Esophagus muscularis mucosa (tissue), 4 donors: ENCODE data around the gene ABO. TPM values are rescaled to one million over a fixed set of nuclear protein-coding genes. Genes with fewer than 3 reads are reported as not detected.
"Not testable (repeated sequence)": the region's sequence is repeated elsewhere in the genome, so short reads cannot be mapped to it uniquely, and the experiment has no call there.

Experiments
- DNase-seq: peaks from one replicate; pipeline ENCODE4 v3.0.0-alpha.2; 2017; ENCODE audit errors: extremely low spot score
- H3K27ac ChIP-seq, 4 donors: fragments of 200-600 bp; sonication (generic); replicated peaks in 1 of 4; 1 replicate in 3 of 4; 2 replicates in 1 of 4; pipeline ENCODE4 v1.5.1; 2016 to 2019; ENCODE audit warnings: mild to moderate bottlenecking in 1 of 4
- H3K27me3 ChIP-seq, 4 donors: fragments of 200-600 bp; sonication (generic); one replicate each; pipeline versions ENCODE4 v1.5.1 to v1.6.0; 2016 to 2019
- H3K36me3 ChIP-seq, 4 donors: fragments of 200-600 bp; sonication (generic); one replicate each; pipeline ENCODE4 v1.5.1; 2016 to 2019
- H3K4me1 ChIP-seq, 4 donors: fragments of 200-600 bp; sonication (generic); one replicate each; pipeline ENCODE4 v1.5.1; 2016 to 2019
- H3K4me3 ChIP-seq, 4 donors: fragments of 200-600 bp; sonication (generic); 1 replicate in 2 of 4; 2 replicates in 2 of 4; pipeline ENCODE4 v1.5.1; 2016 to 2019; ENCODE audit warnings: mild to moderate bottlenecking in 4 of 4, moderate library complexity in 1 of 4
- H3K9me3 ChIP-seq, 4 donors: fragments of 200-600 bp; sonication (generic); 1 replicate in 3 of 4; 2 replicates in 1 of 4; pipeline ENCODE4 v1.5.1; 2016 to 2019
- CTCF ChIP-seq, 3 experiments: fragments of 200-600 bp in 2 of 3; fragments of 450-650 bp in 1 of 3; sonication (generic) in 2 of 3; IDR thresholded peaks; one replicate each; pipeline ENCODE4 v1.5.1; 2017 to 2019; ENCODE audit warnings: antibody characterized with exemption in 3 of 3, mild to moderate bottlenecking in 2 of 3, moderate library complexity in 1 of 3
- EP300 ChIP-seq: sonication (generic); formaldehyde crosslinking; IDR thresholded peaks from one replicate; pipeline ENCODE4 v1.6.1; 2017; ENCODE audit warnings: antibody characterized with exemption
- POLR2A ChIP-seq: fragments of 450-650 bp; IDR thresholded peaks from one replicate; pipeline ENCODE4 v1.6.1; 2017; ENCODE audit warnings: antibody characterized with exemption, moderate library complexity, mild to moderate bottlenecking, low read depth
- POLR2AphosphoS5 ChIP-seq, 2 donors: sonication (generic); formaldehyde crosslinking; IDR thresholded peaks; one replicate each; pipeline ENCODE4 v1.6.1; 2017; ENCODE audit warnings: antibody characterized with exemption in 2 of 2
- WGBS: methylation state at CpG from one replicate; pipeline ENCODE4 v1.1.5; 2018; 5-methylcytosine and 5-hydroxymethylcytosine counted together
- intact Hi-C: fragments of 100-400 bp; cut with DNase I; formaldehyde crosslinking; loops from one replicate; pipeline ENCODE4 v1.15.1; 2023
- total RNA-seq, 4 donors: library from RNA; depleted of rRNA; stranded (reverse); fragments of >200 nt; gene quantifications; one replicate each; pipeline versions ENCODE4 v1.1.0 to v1.2.1, GENCODE V29; 2016

ABO gene
- total RNA-seq, 4 donors from 2014 or later = 0.33 to 3.8 (median 1.2) TPM

DNA sequence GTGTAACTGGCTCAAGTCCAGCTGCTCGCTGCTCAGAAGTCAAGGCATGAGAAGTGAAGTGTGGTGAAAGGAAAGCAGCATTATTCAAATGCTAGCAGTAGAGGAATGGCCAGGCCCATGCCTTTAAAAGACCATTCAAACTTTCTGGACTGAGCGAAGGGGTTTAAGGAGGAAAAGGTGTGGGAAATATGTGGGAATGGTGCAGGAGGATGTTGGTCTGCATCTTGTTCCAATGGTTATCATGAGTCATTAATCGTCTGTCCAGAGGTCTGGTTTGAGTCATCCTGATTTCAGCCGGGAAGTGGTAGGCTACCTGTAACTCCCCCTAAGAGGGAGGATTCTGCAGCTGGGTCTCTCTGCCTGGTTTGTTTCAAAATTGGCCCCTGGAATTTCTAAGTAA lies 60.7 kb downstream of the ABO start:
- H3K27me3 ChIP-seq = peaks cover 0 to 43% (median 0%) of the 10 kb centered on the region in 4 donors
- H3K27ac ChIP-seq, DNase-seq, intact Hi-C loops, H3K4me3 ChIP-seq, H3K36me3 ChIP-seq, H3K9me3 ChIP-seq, H3K4me1 ChIP-seq: not testable (repeated sequence)
- WGBS = 46% methylated on average over 4 of the region's 4 CpGs

- H3K36me3 ChIP-seq = no peaks in the 10 kb centered on the region
- TF ChIP-seq EP300 (no peak), CTCF (IDR thresholded peaks at IDR 0.05) (no peak), POLR2AphosphoS5 (IDR thresholded peaks at IDR 0.05) (no peak), POLR2A (no peak)
- peaks cover 0 to 8% (median 6%) of the 10 kb centered on the region in 4 donors for H3K9me3 ChIP-seq
- no peak overlapping the region for H3K4me3 ChIP-seq
- no peak overlapping the region for H3K27ac ChIP-seq
- H3K27me3 ChIP-seq = peaks cover 0 to 54% (median 0%) of the 10 kb centered on the region in 4 donors
- 82% methylated on average over 7 of the region's 7 CpGs for WGBS
- no peak for DNase-seq
- intact Hi-C loops = no loop called here
- no peaks in the 10 kb centered on the region for H3K4me1 ChIP-seq
These were observed 64.4 kb downstream of the ABO start for GRCh38 chr9:133210609-133211008.

GRCh38 chr9:133210202-133210532 lies 64.8 kb downstream of the ABO start:
- H3K9me3 ChIP-seq = peaks cover 0 to 8% (median 6%) of the 10 kb centered on the region in 4 donors
- H3K27me3 ChIP-seq = peaks cover 0 to 58% (median 0%) of the 10 kb centered on the region in 4 donors
- H3K4me1 ChIP-seq = no peaks in the 10 kb centered on the region
- no peak for TF ChIP-seq CTCF (IDR thresholded peaks at IDR 0.05)
- TF ChIP-seq POLR2AphosphoS5 (IDR thresholded peaks at IDR 0.05) = no peak
- no peak for TF ChIP-seq POLR2A
- TF ChIP-seq EP300 = no peak
- no peak overlapping the region for H3K4me3 ChIP-seq
- H3K36me3 ChIP-seq = no peaks in the 10 kb centered on the region
- no peak overlapping the region for H3K27ac ChIP-seq
- DNase-seq = no peak
- intact Hi-C loops = no loop called here
- 66% methylated on average over 6 of the region's 7 CpGs for WGBS

GRCh38 chr9:133209327-133210201 lies 65.4 kb downstream of the ABO start:
- H3K4me3 ChIP-seq, H3K4me1 ChIP-seq, H3K36me3 ChIP-seq, DNase-seq, H3K9me3 ChIP-seq, intact Hi-C loops, H3K27ac ChIP-seq: not testable (repeated sequence)
- peaks cover 0 to 64% (median 0%) of the 10 kb centered on the region in 4 donors for H3K27me3 ChIP-seq
- 69% methylated on average over 21 of the region's 29 CpGs for WGBS

GRCh38 chr9:133208880-133209300 lies 66.1 kb downstream of the ABO start, which contains the start of gene OBP2B:
Gene OBP2B (minus strand): TSS chr9:133209250. CDS start chr9:133209199, 51 bp downstream.
- H3K4me1 ChIP-seq, intact Hi-C loops, H3K4me3 ChIP-seq, H3K27ac ChIP-seq, DNase-seq, H3K9me3 ChIP-seq, H3K36me3 ChIP-seq: not testable (repeated sequence)
- peaks cover 0 to 69% (median 0%) of the 10 kb centered on the region in 4 donors for H3K27me3 ChIP-seq
- no CpG with 5 or more reads among the region's 18 CpGs for WGBS

DNA sequence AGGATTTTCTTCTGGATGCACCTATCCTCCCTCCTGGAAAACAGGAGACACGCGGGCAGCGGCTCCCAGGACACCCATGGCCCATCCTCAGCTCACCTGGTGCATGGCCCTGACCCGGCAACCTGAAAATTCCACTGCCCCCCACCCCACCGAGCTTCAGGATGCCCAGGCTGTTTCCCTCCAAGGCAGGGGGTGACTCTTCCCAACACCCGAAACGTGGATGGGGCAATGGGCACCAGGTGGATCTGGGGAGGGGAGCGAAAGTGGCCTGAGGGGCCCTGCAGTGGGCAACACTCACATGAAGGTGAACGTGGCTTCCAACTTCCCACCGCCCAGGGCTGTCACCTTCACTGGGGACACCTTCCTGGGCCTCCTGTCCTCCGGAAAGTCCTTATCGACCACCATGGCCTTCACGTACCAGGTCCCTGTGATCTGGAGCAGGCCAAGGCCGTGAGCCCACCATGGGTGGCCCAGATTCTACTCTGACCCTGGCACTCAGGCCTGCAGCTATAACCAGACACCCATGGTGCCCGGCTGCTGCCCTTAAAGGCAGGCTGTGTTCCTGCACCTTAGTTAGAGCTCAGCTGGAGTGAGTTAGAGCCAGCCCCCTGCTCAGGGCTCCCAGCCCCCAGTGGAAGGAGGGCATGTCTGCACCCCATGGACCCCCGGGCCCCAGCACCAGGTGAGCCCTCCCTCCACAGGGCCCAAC lies 66.7 kb downstream of the ABO start:
- H3K4me1 ChIP-seq, intact Hi-C loops, DNase-seq, H3K36me3 ChIP-seq, H3K4me3 ChIP-seq, H3K27ac ChIP-seq, H3K9me3 ChIP-seq: not testable (repeated sequence)
- H3K27me3 ChIP-seq = peaks cover 0 to 73% (median 0%) of the 10 kb centered on the region in 4 donors
- 89% methylated on average over 12 of the region's 16 CpGs for WGBS
